Activated CD4-positive, alpha-beta T cell treated with anti-CD3 and anti-CD28 coated beads, Interleukin-2, amount 10 ng/mL, durations not matched to agents 24 days and 14 days (primary cell): Measurements from ENCODE around the gene FAM168A. TPM values are rescaled to one million over a fixed set of nuclear protein-coding genes. Genes with fewer than 3 reads are reported as not detected.
"Not testable (repeated sequence)": the region's sequence is repeated elsewhere in the genome, so short reads cannot be mapped to it uniquely, and the experiment has no call there.

ENCODE experiments used
- DNase-seq: peaks from one replicate; pipeline ENCODE4 v3.0.0; 2022
- H3K27ac Mint-ChIP-seq: one replicate; pipeline ENCODE4 v1.8.0; 2022; ENCODE audit warnings: mild to moderate bottlenecking, mixed read lengths
- H3K27me3 Mint-ChIP-seq: one replicate; pipeline ENCODE4 v1.8.0; 2022; ENCODE audit warnings: mixed read lengths
- H3K36me3 Mint-ChIP-seq: one replicate; pipeline ENCODE4 v1.8.0; 2022; ENCODE audit warnings: low read depth, mild to moderate bottlenecking, mixed read lengths
- H3K4me1 Mint-ChIP-seq: one replicate; pipeline ENCODE4 v1.8.0; 2021; ENCODE audit warnings: mixed read lengths
- H3K4me3 Mint-ChIP-seq: one replicate; pipeline ENCODE4 v1.8.0; 2022; ENCODE audit warnings: mild to moderate bottlenecking, moderate library complexity, mixed read lengths
- H3K9me3 Mint-ChIP-seq: one replicate; pipeline ENCODE4 v1.8.0; 2021; ENCODE audit warnings: mixed read lengths
- intact Hi-C: fragments of 100-400 bp; cut with micrococcal nuclease; formaldehyde crosslinking; loops from one replicate; pipeline ENCODE4 v1.15.1; 2023
- total RNA-seq: library from RNA; stranded (reverse); gene quantifications from 2 replicates; pipeline ENCODE4 v1.2.3, GENCODE V29; 2022

FAM168A gene
- total RNA-seq, 1 donor from 2014 or later: 19.8 TPM

DNA sequence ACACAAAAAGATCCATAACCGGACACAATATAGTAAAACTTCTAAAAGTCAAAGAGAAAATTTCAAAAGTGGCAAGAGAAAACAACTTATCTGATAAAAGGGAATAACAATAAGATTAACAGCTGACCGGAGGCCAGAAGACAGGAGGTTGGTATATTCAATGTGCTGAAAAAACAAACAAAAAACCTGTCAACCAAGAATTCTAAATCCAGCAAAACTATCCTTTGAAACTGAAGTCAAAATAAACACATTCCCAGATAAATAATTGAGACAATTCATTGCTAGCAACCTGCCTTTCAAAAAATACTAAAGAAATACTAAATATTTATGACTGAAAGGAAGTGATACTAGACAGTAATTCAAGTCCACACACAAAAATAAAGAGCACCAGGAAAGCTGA, 120.4 kb downstream of the FAM168A start:
- DNase-seq: no peak
- intact Hi-C loops: no loop called here

DNA sequence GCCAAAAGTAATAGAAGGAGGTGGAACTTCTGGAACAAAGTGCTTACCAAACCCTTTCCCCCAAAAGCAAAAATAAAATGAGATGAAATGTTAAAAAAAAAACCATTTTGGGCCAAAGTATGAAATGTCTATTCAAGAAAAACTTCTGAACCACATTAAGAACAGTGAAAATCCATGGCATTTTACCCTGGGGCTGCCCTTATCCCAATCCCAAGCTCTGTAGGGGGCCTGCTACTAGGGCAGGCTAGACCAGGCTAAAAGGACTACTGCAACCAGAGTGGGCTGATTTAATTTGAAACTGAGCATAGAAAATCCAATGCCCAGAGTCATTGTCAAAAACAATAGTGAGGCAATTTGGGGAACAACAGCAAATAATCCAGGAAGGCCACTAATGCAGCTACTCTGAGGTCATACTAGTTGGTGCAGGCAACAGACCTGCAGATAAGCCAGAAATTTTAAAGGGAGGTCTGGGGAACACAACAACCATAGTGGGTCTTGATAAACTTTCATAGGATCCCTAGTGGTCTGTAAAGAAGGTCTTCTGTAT, 122.3 kb downstream of the FAM168A start:
- no peak overlapping the region for H3K4me3 Mint-ChIP-seq
- H3K36me3 Mint-ChIP-seq: no peaks in the 10 kb centered on the region
- no peak for DNase-seq
- H3K27ac Mint-ChIP-seq: no peak overlapping the region
- no peaks in the 10 kb centered on the region for H3K4me1 Mint-ChIP-seq
- H3K9me3 Mint-ChIP-seq: no peaks in the 10 kb centered on the region
- no peaks in the 10 kb centered on the region for H3K27me3 Mint-ChIP-seq
- intact Hi-C loops: no loop called here

More for the DNA sequence above, 120.4 kb downstream of the FAM168A start:
- no peaks in the 10 kb centered on the region for H3K9me3 Mint-ChIP-seq
- peaks cover 3% of the 10 kb centered on the region for H3K27me3 Mint-ChIP-seq
- H3K36me3 Mint-ChIP-seq: no peaks in the 10 kb centered on the region
- H3K4me1 Mint-ChIP-seq: no peaks in the 10 kb centered on the region
- no peak overlapping the region for H3K27ac Mint-ChIP-seq
- no peak overlapping the region for H3K4me3 Mint-ChIP-seq

DNA sequence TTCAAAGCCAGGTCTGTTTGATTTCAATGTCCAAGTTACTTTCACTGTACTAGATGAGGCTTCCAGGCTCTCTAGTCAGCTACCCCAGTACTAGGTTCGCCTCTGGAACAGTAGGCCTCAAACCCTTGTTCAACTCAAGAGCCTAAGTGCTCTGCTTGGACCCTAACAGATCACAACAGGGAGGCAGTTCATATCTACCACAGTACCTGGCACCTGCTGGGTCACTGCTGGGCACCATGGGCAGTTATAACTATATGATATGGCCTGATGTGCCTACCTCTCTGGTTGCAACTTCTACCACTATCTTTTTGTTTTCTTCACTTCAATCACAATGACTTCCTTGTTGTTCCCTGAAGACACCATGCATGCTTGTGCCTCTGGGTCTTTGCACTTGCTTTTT, 124.7 kb downstream of the FAM168A start:
- DNase-seq: no peak
- no peak overlapping the region for H3K27ac Mint-ChIP-seq
- peaks cover under 1% of the 10 kb centered on the region for H3K36me3 Mint-ChIP-seq
- no peaks in the 10 kb centered on the region for H3K9me3 Mint-ChIP-seq
- intact Hi-C loops: no loop called here
- H3K4me3 Mint-ChIP-seq: no peak overlapping the region
- no peaks in the 10 kb centered on the region for H3K27me3 Mint-ChIP-seq
- no peaks in the 10 kb centered on the region for H3K4me1 Mint-ChIP-seq

DNA sequence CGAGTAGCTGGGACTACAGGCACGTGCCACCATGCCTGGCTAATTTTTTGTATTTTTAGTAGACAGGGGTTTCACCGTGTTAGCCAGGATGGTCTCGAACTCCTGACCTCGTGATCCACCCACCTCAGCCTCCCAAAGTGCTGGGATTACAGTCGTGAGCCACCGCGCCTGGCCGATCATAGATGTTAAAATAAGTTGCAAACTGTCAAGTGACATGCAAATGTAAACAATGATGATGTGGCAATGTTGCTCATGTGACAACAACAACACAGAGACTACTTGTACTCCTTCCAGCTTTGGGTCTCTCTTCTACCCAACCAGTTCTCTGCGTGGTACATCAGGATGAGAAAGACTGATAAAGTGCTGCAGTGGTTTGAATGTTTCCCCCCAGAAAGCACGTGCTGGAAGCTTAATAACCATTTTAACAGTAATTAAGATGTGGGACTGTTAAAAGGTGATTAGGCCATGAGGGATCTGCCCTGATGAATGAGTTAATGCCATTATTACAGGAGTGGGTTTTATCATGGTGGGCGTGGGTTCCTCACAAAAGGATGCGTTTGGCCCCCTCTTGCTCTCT, 127.8 kb downstream of the FAM168A start:
- H3K27ac Mint-ChIP-seq, H3K9me3 Mint-ChIP-seq, H3K4me1 Mint-ChIP-seq, H3K36me3 Mint-ChIP-seq, DNase-seq, H3K27me3 Mint-ChIP-seq, intact Hi-C loops, H3K4me3 Mint-ChIP-seq: not testable (repeated sequence)

DNA sequence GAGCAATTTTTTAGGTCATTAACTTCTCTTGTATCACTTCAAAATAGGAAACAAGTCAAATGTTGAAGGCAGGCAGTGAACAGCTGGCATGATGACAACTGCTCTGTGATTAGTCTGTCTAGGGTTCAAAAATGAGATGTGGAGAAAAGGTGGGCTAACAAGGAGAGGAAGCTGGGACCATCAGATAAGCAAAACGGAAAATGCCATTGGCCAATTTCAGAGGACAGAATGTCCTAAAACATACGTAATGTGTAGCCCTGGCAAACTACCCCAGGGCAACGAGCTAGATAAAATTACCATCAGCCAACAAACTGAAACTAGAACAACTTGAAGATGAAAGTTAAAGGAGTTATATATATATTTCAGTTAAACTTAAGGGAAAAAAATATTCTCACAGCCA, 128.5 kb downstream of the FAM168A start:
- DNase-seq: no peak
- Mint-ChIP-seq H3K4me3 (no peak overlapping the region), H3K27ac (no peak overlapping the region), H3K36me3 (peaks cover 4% of the 10 kb centered on the region), H3K4me1 (no peaks in the 10 kb centered on the region), H3K9me3 (no peaks in the 10 kb centered on the region), H3K27me3 (no peaks in the 10 kb centered on the region)
- intact Hi-C loops: no loop called here

DNA sequence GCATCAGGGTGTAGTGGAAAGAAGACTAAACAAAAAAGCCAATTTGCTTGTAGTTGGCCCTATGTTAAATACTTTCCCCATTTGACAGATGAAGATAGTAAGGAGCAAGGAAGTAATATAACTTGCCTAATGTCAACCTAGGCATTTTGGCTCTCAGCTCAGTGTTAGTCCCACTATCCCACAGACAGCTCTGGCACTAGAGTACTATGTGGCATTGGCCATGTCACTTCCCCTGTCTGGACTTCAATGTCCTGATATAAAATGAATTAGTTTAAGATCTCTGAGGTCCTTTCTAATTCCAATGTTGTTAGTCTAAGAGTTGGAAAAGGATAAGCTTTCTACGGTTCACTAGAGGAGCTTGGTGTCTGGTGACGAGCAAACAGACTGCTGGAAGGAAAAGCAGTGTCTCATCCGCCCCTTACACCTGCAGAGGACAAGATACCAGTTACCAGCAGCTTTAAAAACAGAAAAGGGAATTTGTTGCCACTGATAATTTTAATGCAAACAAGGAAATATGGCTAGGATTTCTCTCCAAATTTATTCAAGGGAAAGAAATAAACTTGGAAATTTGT, 129.2 kb downstream of the FAM168A start:
- Mint-ChIP-seq H3K36me3 (peaks cover 4% of the 10 kb centered on the region), H3K27me3 (no peaks in the 10 kb centered on the region), H3K9me3 (no peaks in the 10 kb centered on the region), H3K4me1 (no peaks in the 10 kb centered on the region), H3K4me3 (no peak overlapping the region), H3K27ac (no peak overlapping the region)
- intact Hi-C loops: no loop called here
- no peak for DNase-seq

DNA sequence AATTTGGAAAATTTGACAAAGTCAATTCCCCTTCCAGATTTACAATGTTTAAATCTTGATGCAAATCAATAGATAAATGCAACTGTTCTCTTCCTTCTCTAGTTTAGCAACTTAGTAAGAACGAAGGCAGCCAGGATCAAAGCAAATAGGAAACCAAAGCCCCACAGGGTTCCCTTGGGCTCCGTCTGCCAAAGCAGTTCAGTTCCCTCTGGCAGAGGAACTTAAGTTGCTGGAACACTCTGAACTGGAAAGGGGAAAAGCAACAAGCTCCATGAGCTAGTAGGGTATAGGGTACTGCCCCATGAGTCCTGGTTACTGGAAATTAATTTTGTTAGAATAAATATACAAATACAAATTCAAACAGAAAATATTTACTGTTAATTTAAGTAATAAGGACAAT, 130.4 kb downstream of the FAM168A start:
- DNase-seq: no peak
- Mint-ChIP-seq H3K27me3 (no peaks in the 10 kb centered on the region), H3K9me3 (no peaks in the 10 kb centered on the region), H3K4me1 (no peaks in the 10 kb centered on the region), H3K4me3 (no peak overlapping the region), H3K27ac (no peak overlapping the region), H3K36me3 (peaks cover 6% of the 10 kb centered on the region)
- intact Hi-C loops: no loop called here

DNA sequence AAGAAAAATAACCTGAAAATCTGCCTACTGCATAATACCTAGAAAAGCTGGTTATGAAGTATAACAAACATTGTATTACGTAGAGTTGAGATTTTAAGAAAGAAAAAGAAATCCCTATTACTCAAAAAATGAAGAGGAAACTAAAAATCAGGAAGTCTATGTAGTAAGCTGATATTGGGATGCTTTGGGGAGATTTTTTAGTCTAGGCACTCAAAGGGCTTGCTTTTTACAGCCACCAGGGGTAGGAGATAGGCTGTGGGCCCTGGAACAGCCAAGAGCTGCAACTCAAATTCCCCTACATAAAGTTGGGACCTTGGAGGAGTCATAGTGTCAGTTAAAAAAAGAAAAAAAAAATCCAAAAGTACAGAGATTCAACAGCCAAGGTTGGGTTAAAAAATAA, 131.3 kb downstream of the FAM168A start:
- no peak for DNase-seq
- H3K9me3 Mint-ChIP-seq: no peaks in the 10 kb centered on the region
- intact Hi-C loops: no loop called here
- H3K4me1 Mint-ChIP-seq: peaks cover 4% of the 10 kb centered on the region
- no peaks in the 10 kb centered on the region for H3K27me3 Mint-ChIP-seq
- peaks cover 6% of the 10 kb centered on the region for H3K36me3 Mint-ChIP-seq
- H3K27ac Mint-ChIP-seq: no peak overlapping the region
- H3K4me3 Mint-ChIP-seq: no peak overlapping the region

DNA sequence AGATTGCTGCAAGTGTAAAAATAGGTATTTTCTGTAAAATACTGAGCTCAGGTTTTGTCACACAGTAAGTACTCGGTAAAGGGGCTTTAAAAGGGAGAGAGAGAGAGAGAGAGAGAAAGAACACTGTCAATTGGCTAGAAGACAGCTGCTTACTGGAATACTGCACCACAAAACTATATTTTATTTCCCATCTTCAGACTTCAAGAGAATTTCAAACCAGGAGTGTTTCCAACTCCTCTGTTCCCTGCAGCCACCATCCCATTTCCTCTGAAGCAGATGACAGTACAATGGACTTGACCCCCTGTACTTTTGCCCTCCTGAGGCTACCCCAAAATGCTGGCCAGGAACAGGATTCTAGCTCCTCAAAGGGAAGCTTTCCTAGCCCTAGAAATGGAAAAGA, 132.0 kb downstream of the FAM168A start:
- H3K4me3 Mint-ChIP-seq: no peak overlapping the region
- peaks cover 6% of the 10 kb centered on the region for H3K4me1 Mint-ChIP-seq
- no peak for DNase-seq
- H3K36me3 Mint-ChIP-seq: peaks cover 6% of the 10 kb centered on the region
- no peaks in the 10 kb centered on the region for H3K9me3 Mint-ChIP-seq
- H3K27me3 Mint-ChIP-seq: no peaks in the 10 kb centered on the region
- intact Hi-C loops: no loop called here
- H3K27ac Mint-ChIP-seq: no peak overlapping the region

DNA sequence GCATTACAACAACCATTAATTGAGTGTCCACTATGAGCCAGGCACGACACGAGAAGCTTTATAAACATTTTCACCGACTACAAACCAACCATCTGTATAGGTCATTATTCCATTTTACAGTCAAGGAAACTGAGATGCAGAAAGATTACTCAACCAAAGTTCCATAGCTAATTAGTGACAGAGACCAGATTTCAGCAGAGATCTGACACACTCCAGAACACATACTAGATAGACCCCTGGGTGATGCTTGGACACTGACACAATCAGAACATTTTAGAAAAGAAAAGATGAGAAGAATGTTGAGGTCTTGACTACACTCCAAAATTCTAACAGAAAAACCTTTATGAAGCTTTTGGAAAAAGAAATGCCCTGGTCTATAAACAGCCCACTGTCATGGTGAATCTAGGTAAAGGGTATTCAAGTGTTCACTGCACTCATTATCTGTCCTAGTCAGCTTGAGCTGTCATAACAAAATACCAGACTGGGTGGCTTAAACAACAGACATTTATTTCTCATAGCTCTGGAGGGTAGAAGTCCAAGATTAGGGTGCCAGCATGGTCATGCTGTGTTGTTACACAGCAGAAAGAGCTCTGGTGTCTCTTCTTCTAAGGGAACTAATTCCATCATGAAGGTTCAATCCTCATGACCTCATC, 132.8 kb downstream of the FAM168A start:
- Mint-ChIP-seq H3K27ac (no peak overlapping the region), H3K4me1 (peaks cover 6% of the 10 kb centered on the region), H3K27me3 (no peaks in the 10 kb centered on the region), H3K36me3 (peaks cover 6% of the 10 kb centered on the region), H3K4me3 (no peak overlapping the region), H3K9me3 (no peaks in the 10 kb centered on the region)
- intact Hi-C loops: no loop called here
- DNase-seq: no peak

DNA sequence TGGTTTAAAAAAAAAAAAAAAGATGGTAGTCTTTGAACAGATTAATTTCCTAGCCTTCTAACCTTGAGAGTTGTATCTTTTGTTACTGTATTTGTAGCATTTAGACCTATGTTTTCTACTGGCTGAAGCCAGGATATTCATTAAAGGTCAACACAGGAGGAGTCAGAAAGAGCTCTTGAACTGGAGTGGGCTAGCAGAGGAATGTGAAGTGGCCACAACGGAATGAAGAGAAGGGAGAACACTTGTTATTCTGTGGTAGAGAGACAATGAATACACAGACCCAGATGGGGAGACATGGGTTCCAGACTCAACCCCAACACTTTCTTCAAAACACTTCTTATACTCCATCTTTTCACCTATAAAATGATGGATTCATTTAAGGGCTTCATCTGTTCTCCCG, 133.6 kb downstream of the FAM168A start:
- H3K36me3 Mint-ChIP-seq: peaks cover 6% of the 10 kb centered on the region
- H3K4me1 Mint-ChIP-seq: peaks cover 6% of the 10 kb centered on the region
- H3K27me3 Mint-ChIP-seq: no peaks in the 10 kb centered on the region
- no peak overlapping the region for H3K4me3 Mint-ChIP-seq
- no peak for DNase-seq
- no peaks in the 10 kb centered on the region for H3K9me3 Mint-ChIP-seq
- intact Hi-C loops: no loop called here
- no peak overlapping the region for H3K27ac Mint-ChIP-seq

DNA sequence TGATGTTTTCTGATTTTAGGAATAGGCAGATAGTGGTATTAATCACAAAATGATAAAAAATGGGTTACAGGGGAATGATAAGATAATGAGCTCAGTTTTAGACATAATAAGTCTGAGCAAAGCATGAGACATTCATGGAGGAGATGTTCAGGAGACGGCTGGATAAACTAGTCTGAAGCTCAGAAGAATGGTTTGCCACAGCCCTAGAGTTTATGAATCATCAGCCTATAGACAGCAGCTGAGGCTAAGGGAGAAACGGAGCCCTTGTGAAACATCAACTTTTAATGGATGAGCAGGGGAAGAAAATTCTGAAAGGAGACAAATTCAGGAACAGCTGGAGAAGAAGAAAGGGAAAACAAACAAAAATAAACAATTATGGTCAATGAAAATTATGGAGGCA, 134.6 kb downstream of the FAM168A start:
- Mint-ChIP-seq H3K36me3 (peaks cover 6% of the 10 kb centered on the region), H3K27me3 (no peaks in the 10 kb centered on the region)

DNA sequence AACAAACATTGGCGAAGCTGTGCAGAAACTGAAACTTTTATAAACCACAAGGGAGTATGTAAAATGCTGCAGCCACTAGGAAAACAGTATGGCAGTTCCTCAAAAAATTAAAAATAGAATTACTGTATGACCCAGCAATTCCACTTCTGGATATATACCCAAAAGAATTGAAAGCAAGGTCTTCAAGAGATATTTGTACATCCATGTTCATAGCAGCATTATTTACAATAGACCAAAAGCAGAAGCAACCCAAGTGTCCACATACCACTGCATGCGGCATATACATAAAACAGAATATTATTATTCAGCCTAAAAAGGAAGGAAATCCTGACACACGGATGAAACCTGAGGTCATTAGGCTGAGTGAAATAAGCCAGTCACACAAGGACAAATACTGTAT, 135.9 kb downstream of the FAM168A start:
- Mint-ChIP-seq H3K9me3 (no peaks in the 10 kb centered on the region), H3K27me3 (no peaks in the 10 kb centered on the region), H3K4me1 (peaks cover 6% of the 10 kb centered on the region), H3K36me3 (peaks cover 3% of the 10 kb centered on the region), H3K27ac (no peak overlapping the region), H3K4me3 (no peak overlapping the region)
- no peak for DNase-seq
- intact Hi-C loops: no loop called here

More for the DNA sequence above, 134.6 kb downstream of the FAM168A start:
- peaks cover 6% of the 10 kb centered on the region for H3K4me1 Mint-ChIP-seq
- H3K27ac Mint-ChIP-seq: no peak overlapping the region
- H3K9me3 Mint-ChIP-seq: no peaks in the 10 kb centered on the region
- no peak for DNase-seq
- intact Hi-C loops: no loop called here
- H3K4me3 Mint-ChIP-seq: no peak overlapping the region

DNA sequence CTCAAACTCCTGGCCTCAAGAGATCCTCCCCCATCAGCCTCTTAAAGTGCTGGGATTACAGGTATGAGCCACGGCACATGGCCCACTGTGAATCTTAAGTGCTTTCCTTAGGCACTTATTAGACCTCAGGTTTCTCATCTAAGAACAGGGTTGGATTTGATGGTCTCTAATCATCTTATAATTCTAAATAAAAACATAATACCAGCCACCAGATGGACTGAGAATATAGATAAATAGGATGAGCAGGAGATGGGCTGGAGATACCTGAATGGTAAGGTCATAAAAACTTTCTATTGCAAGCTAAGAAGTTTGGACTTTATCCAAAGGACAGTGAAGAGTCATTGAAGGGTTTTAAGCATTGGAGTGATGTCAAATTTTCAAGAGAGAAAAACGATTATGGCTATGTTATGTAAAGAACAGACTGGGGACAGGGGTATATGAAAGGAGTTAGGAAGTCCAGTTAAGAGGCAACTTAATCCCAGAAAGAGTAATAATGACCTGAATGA, 136.5 kb downstream of the FAM168A start:
- H3K4me1 Mint-ChIP-seq: peaks cover 6% of the 10 kb centered on the region
- H3K36me3 Mint-ChIP-seq: peaks cover 3% of the 10 kb centered on the region
- H3K27me3 Mint-ChIP-seq: no peaks in the 10 kb centered on the region
- no peak overlapping the region for H3K27ac Mint-ChIP-seq
- intact Hi-C loops: no loop called here
- DNase-seq: no peak
- no peak overlapping the region for H3K4me3 Mint-ChIP-seq
- no peaks in the 10 kb centered on the region for H3K9me3 Mint-ChIP-seq
